ENCODE results near the gene TRIM25.

The TRIM25 gene

GRCh38 chr17:56910509-56911235 is 3.2 kb downstream of the TRIM25 start:
- WGBS (ENCODE audit: insufficient coverage, insufficient read length), result no CpG with 5 or more reads among the region's 7 CpGs
- Histone ChIP-seq H3K27ac (ENCODE audit: low read length) (no peak overlapping the region), H3K4me3 (ENCODE audit: low read length) (no peak overlapping the region), H3K36me3 (ENCODE audit: control insufficient read depth, insufficient read depth, low read length) (peaks cover 5% of the 10 kb centered on the region; the same call in 1 of the 2 replicates), H3K9me3 (ENCODE audit: control insufficient read depth, insufficient read depth, low read length) (no peaks in the 10 kb centered on the region), H3K27me3 (ENCODE audit: control insufficient read depth, insufficient read depth, low read length) (0 out of 2 replicates have a peak, but pooled peaks cover 1% of the 10 kb centered on the region), H3K4me1 (ENCODE audit: control insufficient read depth, insufficient read depth, low read length) (no peaks in the 10 kb centered on the region; the same call in 1 of the 2 replicates)
- no peak for DNase-seq (ENCODE audit: low read depth, low spot score)

DNA sequence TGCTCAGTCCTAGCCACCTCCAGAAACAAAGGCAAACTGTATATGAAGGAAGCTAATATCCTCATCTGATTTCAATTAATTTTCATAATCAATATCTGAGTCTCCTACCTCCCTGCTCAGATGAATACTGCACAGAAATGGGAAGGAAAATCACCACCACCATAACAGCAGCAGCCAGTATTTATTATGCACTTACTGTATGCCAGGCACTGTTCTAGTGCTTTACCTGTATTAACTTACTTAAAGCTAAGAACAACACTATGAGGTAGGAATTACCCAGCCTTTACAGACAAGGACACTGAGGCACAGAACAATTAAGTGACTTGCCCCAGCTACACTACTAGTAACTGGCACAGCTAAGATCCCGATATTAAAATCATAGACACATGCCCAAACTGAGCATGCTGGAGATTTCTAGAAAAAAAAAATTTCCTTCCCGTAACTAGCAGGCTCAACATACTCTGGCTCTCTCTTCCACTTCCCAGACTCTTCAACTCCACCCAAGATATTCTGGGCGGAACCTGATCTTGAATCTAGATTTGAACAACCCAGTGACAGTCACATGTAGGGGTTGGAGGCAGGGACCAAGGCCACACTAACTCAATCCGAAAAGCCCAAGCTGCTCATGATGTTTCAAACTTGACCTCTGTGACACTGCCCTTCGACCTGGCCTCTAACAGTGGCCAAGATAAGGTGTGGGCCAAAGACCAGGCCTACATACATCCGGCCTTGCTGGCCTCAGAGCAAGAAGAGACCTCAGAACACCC is 3.9 kb downstream of the TRIM25 start:
- Histone ChIP-seq H3K4me3 (ENCODE audit: low read length) (no peak overlapping the region), H3K27me3 (ENCODE audit: control insufficient read depth, insufficient read depth, low read length) (0 out of 2 replicates have a peak, but pooled peaks cover 1% of the 10 kb centered on the region), H3K9me3 (ENCODE audit: control insufficient read depth, insufficient read depth, low read length) (no peaks in the 10 kb centered on the region), H3K36me3 (ENCODE audit: control insufficient read depth, insufficient read depth, low read length) (peaks cover 5% of the 10 kb centered on the region; the same call in 1 of the 2 replicates), H3K27ac (ENCODE audit: low read length) (no peak overlapping the region), H3K4me1 (ENCODE audit: control insufficient read depth, insufficient read depth, low read length) (no peaks in the 10 kb centered on the region; the same call in 1 of the 2 replicates)
- DNase-seq (ENCODE audit: low read depth, low spot score), result no peak
- no CpG with 5 or more reads among the region's 6 CpGs for WGBS (ENCODE audit: insufficient coverage, insufficient read length)

- no peak overlapping the region for H3K4me3 ChIP-seq (ENCODE audit: low read length)
- DNase-seq (ENCODE audit: low read depth, low spot score), result no peak
- H3K27me3 ChIP-seq (ENCODE audit: control insufficient read depth, insufficient read depth, low read length), result no peaks in the 10 kb centered on the region
- WGBS (ENCODE audit: insufficient coverage, insufficient read length), result no CpG with 5 or more reads among the region's 9 CpGs
- H3K9me3 ChIP-seq (ENCODE audit: control insufficient read depth, insufficient read depth, low read length), result no peaks in the 10 kb centered on the region
- no peak overlapping the region for H3K27ac ChIP-seq (ENCODE audit: low read length)
- no peaks in the 10 kb centered on the region; the same call in 1 of the 2 replicates for H3K4me1 ChIP-seq (ENCODE audit: control insufficient read depth, insufficient read depth, low read length)
- peaks cover 10% of the 10 kb centered on the region for H3K36me3 ChIP-seq (ENCODE audit: control insufficient read depth, insufficient read depth, low read length)
Measured at GRCh38 chr17:56908001-56908542, 5.8 kb downstream of the TRIM25 start.

GRCh38 chr17:56903560-56903959 is 10.3 kb downstream of the TRIM25 start:
- Histone ChIP-seq H3K36me3 (ENCODE audit: control insufficient read depth, insufficient read depth, low read length) (peaks cover 19% of the 10 kb centered on the region), H3K27ac (ENCODE audit: low read length) (no peak overlapping the region), H3K4me3 (ENCODE audit: low read length) (no peak overlapping the region), H3K27me3 (ENCODE audit: control insufficient read depth, insufficient read depth, low read length) (no peaks in the 10 kb centered on the region), H3K9me3 (ENCODE audit: control insufficient read depth, insufficient read depth, low read length) (no peaks in the 10 kb centered on the region), H3K4me1 (ENCODE audit: control insufficient read depth, insufficient read depth, low read length) (no peaks in the 10 kb centered on the region)
- DNase-seq (ENCODE audit: low read depth, low spot score), result no peak
- WGBS (ENCODE audit: insufficient coverage, insufficient read length), result no CpG with 5 or more reads among the region's 5 CpGs

DNA sequence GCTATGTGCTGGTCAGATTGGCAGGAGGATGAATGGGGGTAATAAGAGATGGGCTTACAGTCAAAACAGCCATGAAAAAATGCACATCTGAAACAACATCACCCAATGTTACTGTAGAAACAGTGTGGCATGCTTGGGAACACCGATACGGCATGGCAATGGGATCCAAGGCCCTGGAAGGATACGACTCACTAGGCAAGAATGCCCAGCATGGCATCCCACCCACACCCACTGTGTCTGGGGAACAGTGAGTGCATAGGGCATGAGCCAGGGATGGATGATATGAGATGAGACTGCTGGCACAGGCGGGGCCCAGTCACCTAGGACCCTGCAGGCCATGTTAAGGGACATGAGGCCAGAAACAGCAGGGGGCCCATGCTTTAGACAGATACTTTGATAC is 11.5 kb downstream of the TRIM25 start:
- H3K4me1 ChIP-seq (ENCODE audit: control insufficient read depth, insufficient read depth, low read length), result no peaks in the 10 kb centered on the region
- H3K27ac ChIP-seq (ENCODE audit: low read length), result no peak overlapping the region
- no peaks in the 10 kb centered on the region for H3K27me3 ChIP-seq (ENCODE audit: control insufficient read depth, insufficient read depth, low read length)
- DNase-seq (ENCODE audit: low read depth, low spot score), result no peak
- peaks cover 19% of the 10 kb centered on the region for H3K36me3 ChIP-seq (ENCODE audit: control insufficient read depth, insufficient read depth, low read length)
- H3K4me3 ChIP-seq (ENCODE audit: low read length), result no peak overlapping the region
- H3K9me3 ChIP-seq (ENCODE audit: control insufficient read depth, insufficient read depth, low read length), result no peaks in the 10 kb centered on the region
- WGBS (ENCODE audit: insufficient coverage, insufficient read length), result no CpG with 5 or more reads among the region's 4 CpGs

DNA sequence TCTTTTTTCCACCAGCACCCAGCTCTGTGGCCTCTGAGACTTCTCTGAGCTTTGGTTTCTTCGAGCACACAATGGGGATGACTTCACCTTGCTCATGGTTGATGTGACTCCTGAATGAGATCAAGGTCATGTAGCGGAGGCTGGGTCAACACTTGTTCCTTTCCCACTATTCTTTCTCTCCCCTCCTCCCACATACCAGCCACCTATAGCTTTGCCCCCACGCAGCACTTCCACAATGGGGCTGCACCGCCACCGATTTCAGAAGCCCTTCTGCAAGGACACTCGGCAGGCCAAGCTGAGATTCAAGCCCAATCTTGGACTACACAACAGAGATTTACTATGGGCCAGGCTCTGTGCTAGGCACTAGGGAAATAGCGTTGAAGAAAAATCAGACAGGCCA is 14.4 kb downstream of the TRIM25 start:
- Histone ChIP-seq H3K4me3 (ENCODE audit: low read length) (no peak overlapping the region), H3K9me3 (ENCODE audit: control insufficient read depth, insufficient read depth, low read length) (no peaks in the 10 kb centered on the region), H3K4me1 (ENCODE audit: control insufficient read depth, insufficient read depth, low read length) (no peaks in the 10 kb centered on the region; the same call in 1 of the 2 replicates), H3K27me3 (ENCODE audit: control insufficient read depth, insufficient read depth, low read length) (no peaks in the 10 kb centered on the region), H3K36me3 (ENCODE audit: control insufficient read depth, insufficient read depth, low read length) (peaks cover 18% of the 10 kb centered on the region), H3K27ac (ENCODE audit: low read length) (no peak overlapping the region)
- WGBS (ENCODE audit: insufficient coverage, insufficient read length), result no CpG with 5 or more reads among the region's 7 CpGs
- no peak for DNase-seq (ENCODE audit: low read depth, low spot score)

DNA sequence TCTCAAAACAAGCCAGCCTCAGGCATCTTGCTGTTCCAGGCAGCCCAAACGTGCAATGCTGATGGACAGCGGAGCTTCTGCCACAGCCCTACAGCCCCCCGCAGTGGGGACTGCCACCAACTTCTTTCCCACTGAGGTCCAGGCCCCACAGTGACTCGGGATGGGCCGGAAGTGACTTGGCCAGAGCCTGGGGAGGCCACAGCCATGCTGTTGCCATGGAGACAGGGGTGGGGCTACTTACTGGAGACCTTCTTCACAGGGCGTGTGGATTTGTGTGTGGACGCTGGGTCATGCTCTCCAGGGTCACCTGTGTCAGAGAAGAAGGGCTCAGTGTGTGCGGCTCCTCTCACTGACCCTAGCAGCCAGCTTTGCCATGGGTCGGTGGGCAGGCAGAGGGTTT is 15.0 kb downstream of the TRIM25 start:
- H3K4me3 ChIP-seq (ENCODE audit: low read length), result no peak overlapping the region
- H3K27ac ChIP-seq (ENCODE audit: low read length), result no peak overlapping the region
- H3K27me3 ChIP-seq (ENCODE audit: control insufficient read depth, insufficient read depth, low read length), result no peaks in the 10 kb centered on the region
- peaks cover 15% of the 10 kb centered on the region; the same call in 1 of the 2 replicates for H3K36me3 ChIP-seq (ENCODE audit: control insufficient read depth, insufficient read depth, low read length)
- no peak for DNase-seq (ENCODE audit: low read depth, low spot score)
- no peaks in the 10 kb centered on the region for H3K9me3 ChIP-seq (ENCODE audit: control insufficient read depth, insufficient read depth, low read length)
- WGBS (ENCODE audit: insufficient coverage, insufficient read length), result no CpG with 5 or more reads among the region's 9 CpGs
- no peaks in the 10 kb centered on the region; the same call in 1 of the 2 replicates for H3K4me1 ChIP-seq (ENCODE audit: control insufficient read depth, insufficient read depth, low read length)

- H3K27ac ChIP-seq (ENCODE audit: low read length), result no peak overlapping the region
- peaks cover 15% of the 10 kb centered on the region; the same call in 1 of the 2 replicates for H3K36me3 ChIP-seq (ENCODE audit: control insufficient read depth, insufficient read depth, low read length)
- no peaks in the 10 kb centered on the region for H3K27me3 ChIP-seq (ENCODE audit: control insufficient read depth, insufficient read depth, low read length)
- no peaks in the 10 kb centered on the region for H3K9me3 ChIP-seq (ENCODE audit: control insufficient read depth, insufficient read depth, low read length)
- no peaks in the 10 kb centered on the region; the same call in 1 of the 2 replicates for H3K4me1 ChIP-seq (ENCODE audit: control insufficient read depth, insufficient read depth, low read length)
- H3K4me3 ChIP-seq (ENCODE audit: low read length), result no peak overlapping the region
- no CpG with 5 or more reads among the region's 14 CpGs for WGBS (ENCODE audit: insufficient coverage, insufficient read length)
- no peak for DNase-seq (ENCODE audit: low read depth, low spot score)
Measured at GRCh38 chr17:56897646-56898424, 16.0 kb downstream of the TRIM25 start.

DNA sequence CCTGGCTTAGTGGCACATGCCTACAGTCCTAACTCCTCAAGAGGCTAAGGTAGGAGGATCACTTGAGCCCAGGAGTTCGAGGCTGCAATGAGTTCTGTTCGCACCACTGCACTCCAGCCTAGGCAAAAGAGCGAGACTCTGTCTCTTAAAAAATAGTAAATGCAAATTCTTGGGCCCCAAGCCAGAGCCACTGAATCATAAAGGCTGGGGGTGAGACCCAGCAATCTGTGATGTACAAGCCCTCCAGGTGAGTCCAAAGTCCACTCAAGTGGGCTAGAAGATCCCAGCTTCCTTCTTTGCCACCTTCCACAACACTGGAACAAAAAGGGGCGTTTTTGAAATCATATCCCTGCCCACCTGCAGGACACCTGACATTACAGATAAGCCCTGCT is 16.9 kb downstream of the TRIM25 start:
- no peak overlapping the region for H3K27ac ChIP-seq (ENCODE audit: low read length)
- H3K4me1 ChIP-seq (ENCODE audit: control insufficient read depth, insufficient read depth, low read length), result no peaks in the 10 kb centered on the region; the same call in 1 of the 2 replicates
- H3K4me3 ChIP-seq (ENCODE audit: low read length), result no peak overlapping the region
- peaks cover 10% of the 10 kb centered on the region; the same call in 1 of the 2 replicates for H3K36me3 ChIP-seq (ENCODE audit: control insufficient read depth, insufficient read depth, low read length)
- no CpG with 5 or more reads among the region's 4 CpGs for WGBS (ENCODE audit: insufficient coverage, insufficient read length)
- no peak for DNase-seq (ENCODE audit: low read depth, low spot score)
- H3K27me3 ChIP-seq (ENCODE audit: control insufficient read depth, insufficient read depth, low read length), result no peaks in the 10 kb centered on the region
- H3K9me3 ChIP-seq (ENCODE audit: control insufficient read depth, insufficient read depth, low read length), result no peaks in the 10 kb centered on the region

Measured in iPS DF 6.9 (cell line).